Forelimb muscle (tissue), 1 donor: Measurements from ENCODE around the gene DPT. TPM values are rescaled to one million over a fixed set of nuclear protein-coding genes. Genes with fewer than 3 reads are reported as not detected.

Source experiments
- DNase-seq: peaks from one replicate; pipeline ENCODE4 v3.0.0-alpha.2; 2013; ENCODE audit warnings: low read depth
- polyA plus RNA-seq: library from polyadenylated mRNA; unstranded; fragments of 120-200 nt; gene quantifications from one replicate; pipeline ENCODE4 v1.2.1, GENCODE V29; 2013; ENCODE audit not compliant: insufficient read length

DPT gene
- polyA plus RNA-seq, 1 donor: 84.4 TPM

- DNase-seq: no peak
Measured at GRCh38 chr1:168664069-168664834, 64.8 kb downstream of the DPT start.

- DNase-seq: no peak
Measured at GRCh38 chr1:168656485-168656884, 72.5 kb downstream of the DPT start.

GRCh38 chr1:168654198-168654915 lies 74.6 kb downstream of the DPT start:
- no peak for DNase-seq

GRCh38 chr1:168653567-168653966 lies 75.4 kb downstream of the DPT start:
- DNase-seq: no peak

GRCh38 chr1:168645721-168646120 lies 83.3 kb downstream of the DPT start:
- DNase-seq: no peak

Other genes with a start within 250 kb of the DPT start
- gene XCL2, start 185.2 kb downstream of the DPT start, polyA plus RNA-seq: 0.27 TPM
- 0.19 TPM for gene XCL1, start 152.6 kb downstream of the DPT start, polyA plus RNA-seq